HepG2 (cell line): ENCODE data around the gene LHB. TPM values are rescaled to one million over a fixed set of nuclear protein-coding genes. Genes with fewer than 3 reads are reported as not detected.

Experiments used
- CEBPG ChIP-seq: IDR thresholded peaks from 2 replicates; pipeline ENCODE4 v1.6.1; 2016
- CHD2 ChIP-seq: IDR thresholded peaks from 2 replicates; pipeline ENCODE4 v1.6.1; 2011; ENCODE audit warnings: low read depth, low read length, improper control_type of control experiment
- DR1 ChIP-seq: sonication (generic); formaldehyde crosslinking; IDR thresholded peaks from 2 replicates; pipeline ENCODE4 v1.8.0; 2021; ENCODE audit warnings: mild to moderate bottlenecking, missing genetic modification reagents, inconsistent platforms
- GATAD2A ChIP-seq: IDR thresholded peaks from 2 replicates; pipeline ENCODE4 v1.6.1; 2016
- IRX3 ChIP-seq: sonication (generic); formaldehyde crosslinking; IDR thresholded peaks from 2 replicates; pipeline ENCODE4 v1.8.1; 2023; ENCODE audit warnings: mild to moderate bottlenecking, low read depth, missing genetic modification reagents, borderline replicate concordance
- KAT2B ChIP-seq: fragments of 150-350 bp; IDR thresholded peaks from 2 replicates; pipeline ENCODE4 v1.6.1; 2014; ENCODE audit warnings: low read depth, low read length, borderline replicate concordance
- KDM6A ChIP-seq: IDR thresholded peaks from 2 replicates; pipeline ENCODE4 v1.6.1; 2016; ENCODE audit warnings: low read depth
- MAFG ChIP-seq: sonication (generic); formaldehyde crosslinking; IDR thresholded peaks from 2 replicates; pipeline ENCODE4 v1.5.1; 2020; ENCODE audit warnings: mild to moderate bottlenecking, missing genetic modification reagents
- MEIS1 ChIP-seq: sonication (generic); formaldehyde crosslinking; IDR thresholded peaks from 2 replicates; pipeline ENCODE4 v1.9.0; 2021; ENCODE audit warnings: mild to moderate bottlenecking, missing genetic modification reagents, moderate library complexity, borderline replicate concordance
- NFIC ChIP-seq: IDR thresholded peaks from 2 replicates; pipeline ENCODE4 v1.6.1; 2012; ENCODE audit warnings: mild to moderate bottlenecking, low read length, inconsistent platforms
- NR1H2 ChIP-seq: sonication (generic); formaldehyde crosslinking; IDR thresholded peaks from 2 replicates; pipeline ENCODE4 v1.8.1; 2022; ENCODE audit warnings: low read depth, missing genetic modification reagents, borderline replicate concordance
- PTBP1 ChIP-seq: fragments of 200-400 bp; formaldehyde crosslinking; IDR thresholded peaks from 2 replicates; pipeline ENCODE4 v1.6.1; 2018; ENCODE audit warnings: low read length, low read depth; ENCODE audit not compliant: poor library complexity, severe bottlenecking
- SALL1 ChIP-seq: sonication (generic); formaldehyde crosslinking; IDR thresholded peaks from 2 replicates; pipeline ENCODE4 v1.8.0; 2022; ENCODE audit warnings: mild to moderate bottlenecking, missing genetic modification reagents
- XBP1 ChIP-seq: sonication (generic); formaldehyde crosslinking; IDR thresholded peaks from 2 replicates; pipeline ENCODE4 v1.5.0; 2020; ENCODE audit warnings: missing genetic modification reagents
- ZFP36L1 ChIP-seq: sonication (generic); formaldehyde crosslinking; IDR thresholded peaks from 2 replicates; pipeline ENCODE4 v1.8.0; 2022; ENCODE audit warnings: mild to moderate bottlenecking, missing genetic modification reagents, moderate library complexity
- ZNF274 ChIP-seq: sonication (generic); formaldehyde crosslinking; IDR thresholded peaks from 2 replicates; pipeline ENCODE4 v1.5.1; 2020; ENCODE audit warnings: mild to moderate bottlenecking, missing genetic modification reagents
- ZNF333 ChIP-seq: sonication (generic); formaldehyde crosslinking; IDR thresholded peaks from 2 replicates; pipeline ENCODE4 v1.4.0; 2020; ENCODE audit warnings: mild to moderate bottlenecking, missing genetic modification reagents, borderline replicate concordance
- ZNF562 ChIP-seq: sonication (generic); formaldehyde crosslinking; IDR thresholded peaks from 2 replicates; pipeline ENCODE4 v1.8.0; 2022; ENCODE audit warnings: missing genetic modification reagents, borderline replicate concordance
- ZNF75D ChIP-seq: sonication (generic); formaldehyde crosslinking; IDR thresholded peaks from 2 replicates; pipeline ENCODE4 v1.8.1; 2023; ENCODE audit warnings: missing genetic modification reagents, mild to moderate bottlenecking, borderline replicate concordance
- ZNF841 ChIP-seq: sonication (generic); formaldehyde crosslinking; IDR thresholded peaks from 2 replicates; pipeline ENCODE4 v1.8.1; 2023; ENCODE audit warnings: missing genetic modification reagents, borderline replicate concordance
- polyA plus RNA-seq, 8 experiments: library from polyadenylated mRNA; depleted of rRNA in 3 of 8; stranded (reverse) in 7 of 8; unstranded in 1 of 8; fragments of >200 nt; fragmentation: Illumina TruSeq in 4 of 8; extraction: Trizol in 4 of 8; gene quantifications; 2 replicates each; pipeline versions ENCODE4 v1.2.1 to v1.2.3, GENCODE V29; 2011 to 2016; ENCODE audit warnings: low read depth in 4 of 8, missing spikeins in 1 of 8, mixed read lengths in 1 of 8; ENCODE audit not compliant: insufficient read depth in 1 of 8
- total RNA-seq, 5 experiments: library from RNA; depleted of rRNA; stranded (reverse); fragments of >200 nt; fragmentation: Illumina TruSeq; extraction: Trizol; gene quantifications; 2 replicates each; pipeline ENCODE4 v1.2.3, GENCODE V29; 2016; ENCODE audit warnings: low read depth in 1 of 5
- TF ChIP-seq, protein P1 (sequence below), 2 experiments: fragments of 450-650 bp in 1 of 2; sonication (generic) in 1 of 2; formaldehyde crosslinking; IDR thresholded peaks; 2 replicates each; pipeline versions ENCODE4 v1.5.0 to v1.8.0; 2020 to 2022; ENCODE audit warnings: mild to moderate bottlenecking in 1 of 2, missing genetic modification reagents in 1 of 2
- TF ChIP-seq, protein P2 (sequence below): sonication (generic); formaldehyde crosslinking; IDR thresholded peaks from 2 replicates; pipeline ENCODE4 v1.4.0; 2020; ENCODE audit warnings: missing genetic modification reagents, mild to moderate bottlenecking, borderline replicate concordance
- TF ChIP-seq, protein P3 (sequence below): sonication (generic); formaldehyde crosslinking; IDR thresholded peaks from 2 replicates; pipeline ENCODE4 v1.4.0; 2020; ENCODE audit warnings: missing genetic modification reagents
- TF ChIP-seq, protein P4 (sequence below): sonication (generic); formaldehyde crosslinking; IDR thresholded peaks from 2 replicates; pipeline ENCODE4 v1.4.0; 2020; ENCODE audit warnings: mild to moderate bottlenecking, missing genetic modification reagents

The LHB gene
- total and polyA plus RNA-seq, 2 of the 13 experiments (the other 11 are each of a cell fraction or from before 2014, with no cell fraction given): not detected

DNA sequence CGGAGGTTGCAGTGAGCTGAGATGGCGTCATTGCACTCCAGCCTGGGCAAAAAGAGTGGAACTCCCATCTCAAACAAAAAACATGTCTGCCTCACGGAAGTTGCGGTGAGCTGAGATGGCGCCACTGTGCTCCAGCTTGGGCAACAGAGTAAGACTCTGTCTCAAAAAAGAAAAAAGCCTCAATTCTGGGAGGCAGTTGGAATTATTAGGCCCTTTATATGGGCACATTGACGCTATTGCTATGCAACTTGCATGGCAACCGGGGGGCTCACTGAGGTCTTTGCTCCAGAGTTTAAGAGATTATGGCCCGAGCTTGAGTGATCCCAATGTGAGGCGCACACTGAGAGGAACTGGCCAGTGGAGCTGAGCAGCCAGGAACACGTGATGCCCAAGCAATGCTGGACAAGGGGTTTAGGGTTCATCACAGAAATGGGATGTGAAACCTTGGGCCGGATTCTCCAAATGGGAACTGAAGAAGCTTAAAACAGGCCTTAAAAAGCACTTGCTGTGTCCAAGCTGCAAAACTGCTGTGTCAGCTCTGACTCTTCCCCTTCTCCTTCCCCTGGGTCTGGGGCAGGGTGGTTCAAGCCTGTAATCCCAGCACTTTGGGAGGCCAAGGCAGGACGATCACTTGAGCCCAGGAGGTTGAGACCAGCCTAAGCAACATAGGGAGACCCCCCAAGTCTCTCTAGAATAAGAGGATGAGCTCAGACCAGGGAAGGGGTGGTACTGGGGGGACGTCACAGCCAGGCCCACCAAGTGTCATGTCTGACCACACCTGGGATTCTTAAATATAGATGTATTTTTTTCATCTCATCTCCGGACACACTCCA, 49.3 kb downstream of the LHB start (continued):
- TF ChIP-seq KAT2B (no peak), ZNF562 (no peak; the same call in 1 of the 2 replicates), XBP1 (CRISPR knock-in tag) (no peak), ZFP36L1 (CRISPR knock-in tag) (no peak; the same call in 1 of the 2 replicates), DR1 (CRISPR knock-in tag) (0 out of 2 replicates have a peak, but pooled peaks have one; percentile 44), ZNF333 (no peak), ZNF274 (CRISPR knock-in tag) (0 out of 2 replicates have a peak, but pooled peaks have one; percentile 39), GATAD2A (CRISPR knock-in tag) (no peak; the same call in 1 of the 2 replicates), NFIC (peak; percentile 22; the same call in 1 of the 2 replicates), SALL1 (CRISPR knock-in tag) (no peak; the same call in 1 of the 2 replicates), NR1H2 (CRISPR knock-in tag) (no peak), IRX3 (CRISPR knock-in tag) (peak; percentile 14; the same call in 1 of the 2 replicates), MEIS1 (CRISPR knock-in tag) (no peak), KDM6A (CRISPR knock-in tag) (no peak; the same call in 1 of the 2 replicates), MAFG (CRISPR knock-in tag) (peak; percentile 89), PTBP1 (peak; percentile 69), ZNF841 (CRISPR knock-in tag) (no peak), CHD2 (no peak), ZNF75D (CRISPR knock-in tag) (no peak), CEBPG (CRISPR knock-in tag) (peak; percentile 16; the same call in 1 of the 2 replicates)
- TF ChIP-seq, protein P1, sequence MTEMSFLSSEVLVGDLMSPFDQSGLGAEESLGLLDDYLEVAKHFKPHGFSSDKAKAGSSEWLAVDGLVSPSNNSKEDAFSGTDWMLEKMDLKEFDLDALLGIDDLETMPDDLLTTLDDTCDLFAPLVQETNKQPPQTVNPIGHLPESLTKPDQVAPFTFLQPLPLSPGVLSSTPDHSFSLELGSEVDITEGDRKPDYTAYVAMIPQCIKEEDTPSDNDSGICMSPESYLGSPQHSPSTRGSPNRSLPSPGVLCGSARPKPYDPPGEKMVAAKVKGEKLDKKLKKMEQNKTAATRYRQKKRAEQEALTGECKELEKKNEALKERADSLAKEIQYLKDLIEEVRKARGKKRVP (CRISPR knock-in tag; IDR thresholded peaks at IDR 0.05): peak in 1 of 2 experiments; percentile 74; a peak in 1 of 4 replicates
- TF ChIP-seq, protein P2, sequence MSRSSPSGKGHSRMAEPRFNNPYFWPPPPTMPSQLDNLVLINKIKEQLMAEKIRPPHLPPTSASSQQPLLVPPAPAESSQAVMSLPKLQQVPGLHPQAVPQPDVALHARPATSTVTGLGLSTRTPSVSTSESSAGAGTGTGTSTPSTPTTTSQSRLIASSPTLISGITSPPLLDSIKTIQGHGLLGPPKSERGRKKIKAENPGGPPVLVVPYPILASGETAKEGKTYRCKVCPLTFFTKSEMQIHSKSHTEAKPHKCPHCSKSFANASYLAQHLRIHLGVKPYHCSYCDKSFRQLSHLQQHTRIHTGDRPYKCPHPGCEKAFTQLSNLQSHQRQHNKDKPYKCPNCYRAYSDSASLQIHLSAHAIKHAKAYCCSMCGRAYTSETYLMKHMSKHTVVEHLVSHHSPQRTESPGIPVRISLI (CRISPR knock-in tag): no peak
- TF ChIP-seq, protein P3, sequence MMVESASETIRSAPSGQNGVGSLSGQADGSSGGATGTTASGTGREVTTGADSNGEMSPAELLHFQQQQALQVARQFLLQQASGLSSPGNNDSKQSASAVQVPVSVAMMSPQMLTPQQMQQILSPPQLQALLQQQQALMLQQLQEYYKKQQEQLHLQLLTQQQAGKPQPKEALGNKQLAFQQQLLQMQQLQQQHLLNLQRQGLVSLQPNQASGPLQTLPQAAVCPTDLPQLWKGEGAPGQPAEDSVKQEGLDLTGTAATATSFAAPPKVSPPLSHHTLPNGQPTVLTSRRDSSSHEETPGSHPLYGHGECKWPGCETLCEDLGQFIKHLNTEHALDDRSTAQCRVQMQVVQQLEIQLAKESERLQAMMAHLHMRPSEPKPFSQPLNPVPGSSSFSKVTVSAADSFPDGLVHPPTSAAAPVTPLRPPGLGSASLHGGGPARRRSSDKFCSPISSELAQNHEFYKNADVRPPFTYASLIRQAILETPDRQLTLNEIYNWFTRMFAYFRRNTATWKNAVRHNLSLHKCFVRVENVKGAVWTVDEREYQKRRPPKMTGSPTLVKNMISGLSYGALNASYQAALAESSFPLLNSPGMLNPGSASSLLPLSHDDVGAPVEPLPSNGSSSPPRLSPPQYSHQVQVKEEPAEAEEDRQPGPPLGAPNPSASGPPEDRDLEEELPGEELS: 0 out of 2 replicates have a peak, but pooled peaks have one; percentile 3
- TF ChIP-seq, protein P4, sequence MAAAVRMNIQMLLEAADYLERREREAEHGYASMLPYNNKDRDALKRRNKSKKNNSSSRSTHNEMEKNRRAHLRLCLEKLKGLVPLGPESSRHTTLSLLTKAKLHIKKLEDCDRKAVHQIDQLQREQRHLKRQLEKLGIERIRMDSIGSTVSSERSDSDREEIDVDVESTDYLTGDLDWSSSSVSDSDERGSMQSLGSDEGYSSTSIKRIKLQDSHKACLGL (CRISPR knock-in tag): 0 out of 2 replicates have a peak, but pooled peaks have one; percentile 50
